T-helper 1 cell treated with Interleukin-12 subunit alpha and Interleukin-12 subunit beta and Interleukin-4 antibody, amounts not matched to agents 30 μg/mL and 1 μg/mL, for 36 hours (primary cell): ENCODE data around the gene TECPR2.
"Not testable (repeated sequence)": the region's sequence is repeated elsewhere in the genome, so short reads cannot be mapped to it uniquely, and the experiment has no call there.

ENCODE experiments used
- H3K27ac Mint-ChIP-seq: one replicate; pipeline ENCODE4 v1.8.0; 2021; ENCODE audit warnings: mild to moderate bottlenecking, mixed read lengths
- H3K27me3 Mint-ChIP-seq: one replicate; pipeline ENCODE4 v1.8.0; 2021; ENCODE audit warnings: low read depth, mixed read lengths
- H3K36me3 Mint-ChIP-seq: one replicate; pipeline ENCODE4 v1.8.0; 2021; ENCODE audit warnings: low read depth, mixed read lengths
- H3K4me1 Mint-ChIP-seq: one replicate; pipeline ENCODE4 v1.8.0; 2021; ENCODE audit warnings: low read depth, mixed read lengths
- H3K4me3 Mint-ChIP-seq: one replicate; pipeline ENCODE4 v1.8.0; 2021; ENCODE audit warnings: mild to moderate bottlenecking, moderate library complexity, mixed read lengths
- H3K9me3 Mint-ChIP-seq: one replicate; pipeline ENCODE4 v1.8.0; 2021; ENCODE audit warnings: mixed read lengths

Gene TECPR2

GRCh38 chr14:102510616-102511520 lies 148.1 kb downstream of the TECPR2 start:
- Mint-ChIP-seq H3K4me1 (peaks cover 12% of the 10 kb centered on the region), H3K27ac (peak overlapping the region; percentile 76), H3K9me3 (no peaks in the 10 kb centered on the region), H3K4me3 (peak overlapping the region; percentile 85), H3K36me3 (peaks cover 2% of the 10 kb centered on the region), H3K27me3 (no peaks in the 10 kb centered on the region)

GRCh38 chr14:102511538-102511937 lies 148.8 kb downstream of the TECPR2 start:
- peaks cover 15% of the 10 kb centered on the region for H3K4me1 Mint-ChIP-seq
- H3K27ac Mint-ChIP-seq, result no peak overlapping the region
- no peaks in the 10 kb centered on the region for H3K27me3 Mint-ChIP-seq
- no peaks in the 10 kb centered on the region for H3K9me3 Mint-ChIP-seq
- peaks cover 4% of the 10 kb centered on the region for H3K36me3 Mint-ChIP-seq
- H3K4me3 Mint-ChIP-seq, result peak overlapping the region; percentile 51

GRCh38 chr14:102512793-102513300 lies 150.1 kb downstream of the TECPR2 start:
- no peak overlapping the region for H3K4me3 Mint-ChIP-seq

GRCh38 chr14:102513899-102514772 lies 151.4 kb downstream of the TECPR2 start:
- H3K4me3 Mint-ChIP-seq, result no peak overlapping the region
- peaks cover 4% of the 10 kb centered on the region for H3K27me3 Mint-ChIP-seq
- peaks cover 2% of the 10 kb centered on the region for H3K36me3 Mint-ChIP-seq
- H3K9me3 Mint-ChIP-seq, result no peaks in the 10 kb centered on the region
- H3K27ac Mint-ChIP-seq, result no peak overlapping the region
- H3K4me1 Mint-ChIP-seq, result peaks cover 10% of the 10 kb centered on the region

More at GRCh38 chr14:102512793-102513300, 150.1 kb downstream of the TECPR2 start:
- no peak overlapping the region for H3K27ac Mint-ChIP-seq
- peaks cover 15% of the 10 kb centered on the region for H3K4me1 Mint-ChIP-seq
- H3K9me3 Mint-ChIP-seq, result no peaks in the 10 kb centered on the region
- H3K36me3 Mint-ChIP-seq, result peaks cover 2% of the 10 kb centered on the region
- H3K27me3 Mint-ChIP-seq, result no peaks in the 10 kb centered on the region

- Mint-ChIP-seq H3K27me3 (peaks cover 4% of the 10 kb centered on the region), H3K27ac (no peak overlapping the region), H3K9me3 (no peaks in the 10 kb centered on the region), H3K4me3 (peak overlapping the region; percentile 40), H3K4me1 (peaks cover 10% of the 10 kb centered on the region), H3K36me3 (peaks cover 2% of the 10 kb centered on the region)
These were observed 152.4 kb downstream of the TECPR2 start for GRCh38 chr14:102514987-102515733.

- peaks cover 2% of the 10 kb centered on the region for H3K36me3 Mint-ChIP-seq
- no peaks in the 10 kb centered on the region for H3K9me3 Mint-ChIP-seq
- peak overlapping the region; percentile 81 for H3K4me3 Mint-ChIP-seq
- peaks cover 4% of the 10 kb centered on the region for H3K27me3 Mint-ChIP-seq
- peak overlapping the region; percentile 41 for H3K27ac Mint-ChIP-seq
- peaks cover 3% of the 10 kb centered on the region for H3K4me1 Mint-ChIP-seq
These were observed 154.0 kb downstream of the TECPR2 start for GRCh38 chr14:102516531-102517391.

GRCh38 chr14:102517392-102518062 lies 154.8 kb downstream of the TECPR2 start:
- peak overlapping the region; percentile 81 for H3K4me3 Mint-ChIP-seq
- H3K9me3 Mint-ChIP-seq, result no peaks in the 10 kb centered on the region
- H3K27me3 Mint-ChIP-seq, result peaks cover 4% of the 10 kb centered on the region
- peak overlapping the region; percentile 76 for H3K27ac Mint-ChIP-seq
- H3K36me3 Mint-ChIP-seq, result peaks cover 2% of the 10 kb centered on the region
- peaks cover 3% of the 10 kb centered on the region for H3K4me1 Mint-ChIP-seq

GRCh38 chr14:102518063-102518648 lies 155.4 kb downstream of the TECPR2 start:
- H3K36me3 Mint-ChIP-seq, result peaks cover 2% of the 10 kb centered on the region
- H3K4me3 Mint-ChIP-seq, result peak overlapping the region; percentile 81
- peaks cover 4% of the 10 kb centered on the region for H3K27me3 Mint-ChIP-seq
- no peak overlapping the region for H3K27ac Mint-ChIP-seq
- H3K9me3 Mint-ChIP-seq, result no peaks in the 10 kb centered on the region
- peaks cover 6% of the 10 kb centered on the region for H3K4me1 Mint-ChIP-seq

- not testable (repeated sequence) for H3K27ac Mint-ChIP-seq, H3K9me3 Mint-ChIP-seq
These were observed 157.0 kb downstream of the TECPR2 start for GRCh38 chr14:102519709-102520108.

GRCh38 chr14:102523200-102523568 lies 160.4 kb downstream of the TECPR2 start:
- H3K4me3 Mint-ChIP-seq, result peak overlapping the region; percentile 70
- peaks cover 22% of the 10 kb centered on the region for H3K4me1 Mint-ChIP-seq
- H3K9me3 Mint-ChIP-seq, result no peaks in the 10 kb centered on the region
- peaks cover 3% of the 10 kb centered on the region for H3K27me3 Mint-ChIP-seq
- no peaks in the 10 kb centered on the region for H3K36me3 Mint-ChIP-seq
- peak overlapping the region; percentile 67 for H3K27ac Mint-ChIP-seq

More at GRCh38 chr14:102519709-102520108, 157.0 kb downstream of the TECPR2 start:
- not testable (repeated sequence) for H3K27me3 Mint-ChIP-seq, H3K4me3 Mint-ChIP-seq, H3K36me3 Mint-ChIP-seq
- H3K4me1 Mint-ChIP-seq, result peaks cover 14% of the 10 kb centered on the region

- H3K36me3 Mint-ChIP-seq, result no peaks in the 10 kb centered on the region
- H3K27me3 Mint-ChIP-seq, result no peaks in the 10 kb centered on the region
- no peaks in the 10 kb centered on the region for H3K9me3 Mint-ChIP-seq
- peak overlapping the region; percentile 56 for H3K4me3 Mint-ChIP-seq
- H3K27ac Mint-ChIP-seq, result no peak overlapping the region
- peaks cover 22% of the 10 kb centered on the region for H3K4me1 Mint-ChIP-seq
These were observed 161.1 kb downstream of the TECPR2 start for GRCh38 chr14:102523569-102524450.
